DND-41 (cell line): ENCODE measurements around the gene CDC42BPG.

Experiments used
- EZH2 ChIP-seq: IDR thresholded peaks from 3 replicates; pipeline ENCODE4 v1.6.1; 2012; ENCODE audit warnings: borderline replicate concordance, low read depth, mild to moderate bottlenecking, moderate library complexity, low read length, inconsistent platforms; ENCODE audit not compliant: severe bottlenecking
- TF ChIP-seq, protein P1 (sequence below): IDR thresholded peaks from 2 replicates; pipeline ENCODE4 v1.5.1; 2012; ENCODE audit warnings: borderline replicate concordance, low read length, moderate library complexity, mild to moderate bottlenecking; ENCODE audit not compliant: poor library complexity, severe bottlenecking; ENCODE audit errors: extremely low read depth

DNA sequence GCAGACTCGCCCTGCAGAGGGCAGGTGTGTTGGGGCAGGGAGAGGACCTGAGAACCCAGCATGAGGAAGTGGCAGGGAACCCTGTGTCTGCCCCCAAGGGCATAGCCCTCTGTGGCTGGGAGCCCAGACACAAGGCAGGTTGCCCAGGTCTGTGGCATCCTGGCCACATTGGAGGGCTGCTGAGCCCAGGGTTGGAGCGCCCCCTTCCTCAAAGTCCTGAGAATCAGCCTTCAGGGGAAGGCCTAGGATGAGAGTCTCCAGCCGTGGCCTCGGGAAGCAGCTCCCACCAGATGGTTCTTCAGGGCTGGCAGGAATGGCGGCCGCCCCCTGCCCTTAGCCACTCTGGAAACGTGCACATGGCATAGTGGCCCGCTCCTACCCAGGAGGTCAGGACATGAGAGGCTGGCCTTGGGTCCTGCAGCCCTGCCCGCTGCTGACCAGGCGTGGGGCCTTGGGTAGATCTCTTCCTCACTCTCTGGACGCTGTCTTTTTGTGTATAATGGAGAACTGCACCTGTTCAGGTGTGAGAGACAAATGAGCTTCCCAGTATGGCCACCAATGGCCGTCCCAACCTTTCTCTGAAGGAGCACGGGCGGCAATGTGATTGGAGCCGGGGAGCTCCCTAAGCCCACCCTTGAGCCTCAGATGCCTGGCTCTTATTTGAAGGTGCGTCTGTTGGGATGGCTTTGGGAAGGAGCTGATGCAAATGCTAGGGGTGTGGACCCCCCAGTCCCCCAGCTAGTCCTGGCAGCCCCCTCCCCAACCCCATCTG is 4.6 kb upstream of the CDC42BPG start:
- TF ChIP-seq EZH2 = no peak
- TF ChIP-seq, protein P1, sequence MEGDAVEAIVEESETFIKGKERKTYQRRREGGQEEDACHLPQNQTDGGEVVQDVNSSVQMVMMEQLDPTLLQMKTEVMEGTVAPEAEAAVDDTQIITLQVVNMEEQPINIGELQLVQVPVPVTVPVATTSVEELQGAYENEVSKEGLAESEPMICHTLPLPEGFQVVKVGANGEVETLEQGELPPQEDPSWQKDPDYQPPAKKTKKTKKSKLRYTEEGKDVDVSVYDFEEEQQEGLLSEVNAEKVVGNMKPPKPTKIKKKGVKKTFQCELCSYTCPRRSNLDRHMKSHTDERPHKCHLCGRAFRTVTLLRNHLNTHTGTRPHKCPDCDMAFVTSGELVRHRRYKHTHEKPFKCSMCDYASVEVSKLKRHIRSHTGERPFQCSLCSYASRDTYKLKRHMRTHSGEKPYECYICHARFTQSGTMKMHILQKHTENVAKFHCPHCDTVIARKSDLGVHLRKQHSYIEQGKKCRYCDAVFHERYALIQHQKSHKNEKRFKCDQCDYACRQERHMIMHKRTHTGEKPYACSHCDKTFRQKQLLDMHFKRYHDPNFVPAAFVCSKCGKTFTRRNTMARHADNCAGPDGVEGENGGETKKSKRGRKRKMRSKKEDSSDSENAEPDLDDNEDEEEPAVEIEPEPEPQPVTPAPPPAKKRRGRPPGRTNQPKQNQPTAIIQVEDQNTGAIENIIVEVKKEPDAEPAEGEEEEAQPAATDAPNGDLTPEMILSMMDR = no peak
